ENCODE data around the gene NOL3.

DNA sequence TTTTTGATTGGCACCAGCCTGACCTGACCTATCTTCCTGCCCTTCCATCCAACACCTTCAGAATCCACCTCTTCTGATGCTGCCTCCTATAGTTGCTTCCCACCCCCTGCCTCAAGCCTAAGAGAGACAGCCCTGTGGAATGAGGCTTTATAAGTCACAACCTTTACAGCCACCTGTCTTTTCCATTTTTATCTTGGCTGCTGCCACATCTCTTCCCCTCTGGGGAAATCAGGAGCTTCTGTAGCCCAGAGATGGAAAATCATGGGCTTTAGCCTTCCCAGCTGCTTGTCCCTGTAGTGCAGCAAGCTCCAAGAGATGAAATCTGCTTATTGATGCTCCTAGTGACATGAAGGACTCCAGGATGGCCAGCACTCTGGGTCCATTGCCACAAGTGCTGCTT lies 41.9 kb upstream of the NOL3 start:
- TF ChIP-seq, protein P1, sequence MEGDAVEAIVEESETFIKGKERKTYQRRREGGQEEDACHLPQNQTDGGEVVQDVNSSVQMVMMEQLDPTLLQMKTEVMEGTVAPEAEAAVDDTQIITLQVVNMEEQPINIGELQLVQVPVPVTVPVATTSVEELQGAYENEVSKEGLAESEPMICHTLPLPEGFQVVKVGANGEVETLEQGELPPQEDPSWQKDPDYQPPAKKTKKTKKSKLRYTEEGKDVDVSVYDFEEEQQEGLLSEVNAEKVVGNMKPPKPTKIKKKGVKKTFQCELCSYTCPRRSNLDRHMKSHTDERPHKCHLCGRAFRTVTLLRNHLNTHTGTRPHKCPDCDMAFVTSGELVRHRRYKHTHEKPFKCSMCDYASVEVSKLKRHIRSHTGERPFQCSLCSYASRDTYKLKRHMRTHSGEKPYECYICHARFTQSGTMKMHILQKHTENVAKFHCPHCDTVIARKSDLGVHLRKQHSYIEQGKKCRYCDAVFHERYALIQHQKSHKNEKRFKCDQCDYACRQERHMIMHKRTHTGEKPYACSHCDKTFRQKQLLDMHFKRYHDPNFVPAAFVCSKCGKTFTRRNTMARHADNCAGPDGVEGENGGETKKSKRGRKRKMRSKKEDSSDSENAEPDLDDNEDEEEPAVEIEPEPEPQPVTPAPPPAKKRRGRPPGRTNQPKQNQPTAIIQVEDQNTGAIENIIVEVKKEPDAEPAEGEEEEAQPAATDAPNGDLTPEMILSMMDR (IDR thresholded peaks at IDR 0.05; ENCODE audit: extremely low read depth in 1 of 2, insufficient read depth in 1 of 2, low read depth in 1 of 2, low read length in 2 of 2): no peak
- TF ChIP-seq POLR2A (IDR thresholded peaks at IDR 0.05; ENCODE audit: low read depth, low read length) (no peak), JUN (IDR thresholded peaks at IDR 0.05; ENCODE audit: borderline replicate concordance, insufficient read depth, insufficient read length, low read depth) (no peak), POLR2AphosphoS5 (IDR thresholded peaks at IDR 0.05; ENCODE audit: insufficient read depth, low read depth, low read length) (no peak), EZH2 (IDR thresholded peaks at IDR 0.05; ENCODE audit: borderline replicate concordance, low read depth, low read length, severe bottlenecking) (no peak), FOS (IDR thresholded peaks at IDR 0.05; ENCODE audit: borderline replicate concordance, insufficient read depth, low read length) (no peak)
- TF ChIP-seq, protein P2, sequence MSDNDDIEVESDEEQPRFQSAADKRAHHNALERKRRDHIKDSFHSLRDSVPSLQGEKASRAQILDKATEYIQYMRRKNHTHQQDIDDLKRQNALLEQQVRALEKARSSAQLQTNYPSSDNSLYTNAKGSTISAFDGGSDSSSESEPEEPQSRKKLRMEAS (IDR thresholded peaks at IDR 0.05; ENCODE audit: insufficient read depth, insufficient read length): no peak
